ENCODE data around the gene BARHL1. TPM values are rescaled to one million over a fixed set of nuclear protein-coding genes. Genes with fewer than 3 reads are reported as not detected.

The BARHL1 gene
- total RNA-seq, 2 experiments from 2014 or later = not detected

GRCh38 chr9:132590318-132591182 is 8.1 kb downstream of the BARHL1 start:
- no peak for DNase-seq
- Mint-ChIP-seq H3K9me3 (no peaks in the 10 kb centered on the region), H3K4me1 (ENCODE audit: low read depth) (peaks cover 12% of the 10 kb centered on the region), H3K4me3 (no peak overlapping the region), H3K27me3 (ENCODE audit: low read depth) (peaks cover 45% of the 10 kb centered on the region), H3K27ac (no peak overlapping the region), H3K36me3 (ENCODE audit: low read depth) (peaks cover 17% of the 10 kb centered on the region)
- intact Hi-C loops (cut with micrococcal nuclease) = no loop called here
- CTCF ChIA-PET = no interaction called here

DNA sequence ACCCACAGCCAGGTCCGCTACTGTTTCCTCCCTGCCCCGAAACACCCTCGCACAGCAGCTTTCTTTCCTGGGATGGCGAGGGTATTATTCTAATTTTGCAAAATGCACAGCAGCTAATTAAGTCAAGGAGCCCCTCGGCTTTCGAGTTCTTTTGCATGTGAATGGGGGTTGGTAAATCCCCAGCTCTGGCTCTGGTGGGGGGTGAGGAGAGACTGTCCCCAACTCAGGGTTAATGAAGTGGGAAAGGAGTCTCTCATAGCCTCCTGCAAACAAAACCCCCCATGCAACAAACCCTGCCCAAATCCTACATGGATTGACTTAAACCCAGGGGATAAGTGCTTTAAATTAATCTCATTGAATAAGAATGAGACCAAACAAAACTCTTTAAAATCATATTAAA is 8.8 kb downstream of the BARHL1 start:
- no peaks in the 10 kb centered on the region for H3K9me3 Mint-ChIP-seq
- no peak overlapping the region for H3K27ac Mint-ChIP-seq
- DNase-seq = no peak
- H3K4me3 Mint-ChIP-seq = no peak overlapping the region
- peaks cover 22% of the 10 kb centered on the region for H3K36me3 Mint-ChIP-seq (ENCODE audit: low read depth)
- intact Hi-C loops (cut with micrococcal nuclease) = no loop called here
- CTCF ChIA-PET = no interaction called here
- peaks cover 38% of the 10 kb centered on the region for H3K27me3 Mint-ChIP-seq (ENCODE audit: low read depth)
- H3K4me1 Mint-ChIP-seq (ENCODE audit: low read depth) = peaks cover 8% of the 10 kb centered on the region

GRCh38 chr9:132591751-132592314 is 9.4 kb downstream of the BARHL1 start:
- Mint-ChIP-seq H3K4me3 (no peak overlapping the region), H3K27me3 (ENCODE audit: low read depth) (peaks cover 32% of the 10 kb centered on the region), H3K36me3 (ENCODE audit: low read depth) (peaks cover 28% of the 10 kb centered on the region), H3K27ac (no peak overlapping the region), H3K4me1 (ENCODE audit: low read depth) (peaks cover 6% of the 10 kb centered on the region), H3K9me3 (no peaks in the 10 kb centered on the region)
- DNase-seq = no peak
- intact Hi-C loops (cut with micrococcal nuclease) = no loop called here
- CTCF ChIA-PET = no interaction called here

- H3K27me3 Mint-ChIP-seq (ENCODE audit: low read depth) = peaks cover 29% of the 10 kb centered on the region
- intact Hi-C loops (cut with micrococcal nuclease) = no loop called here
- CTCF ChIA-PET = no interaction called here
- no peak overlapping the region for H3K27ac Mint-ChIP-seq
- peaks cover 28% of the 10 kb centered on the region for H3K36me3 Mint-ChIP-seq (ENCODE audit: low read depth)
- H3K9me3 Mint-ChIP-seq = no peaks in the 10 kb centered on the region
- no peak overlapping the region for H3K4me3 Mint-ChIP-seq
- DNase-seq = no peak
- H3K4me1 Mint-ChIP-seq (ENCODE audit: low read depth) = peaks cover 6% of the 10 kb centered on the region
Observed at GRCh38 chr9:132592451-132592850, 10.0 kb downstream of the BARHL1 start.

DNA sequence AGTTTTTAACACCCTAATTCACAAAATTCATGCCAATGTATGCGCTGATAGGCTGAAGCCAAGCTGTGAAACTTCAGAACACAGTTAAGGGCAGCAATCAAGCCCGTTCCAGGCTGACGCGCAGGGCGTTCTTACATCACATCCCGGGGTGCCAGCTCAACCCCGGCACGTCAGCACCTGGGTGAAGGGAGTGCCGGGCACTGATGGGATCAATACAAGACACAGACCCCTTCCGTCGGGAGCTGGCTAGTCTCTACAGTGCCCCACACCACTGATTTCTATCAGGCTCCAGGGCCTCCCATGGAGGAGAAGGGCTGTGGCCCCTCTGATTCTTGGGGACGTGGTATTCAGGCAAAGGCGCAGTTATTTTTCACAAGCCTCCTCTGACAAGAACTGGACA is 12.0 kb downstream of the BARHL1 start:
- Mint-ChIP-seq H3K9me3 (no peaks in the 10 kb centered on the region), H3K27me3 (ENCODE audit: low read depth) (peaks cover 16% of the 10 kb centered on the region), H3K4me1 (ENCODE audit: low read depth) (peaks cover 6% of the 10 kb centered on the region), H3K36me3 (ENCODE audit: low read depth) (peaks cover 39% of the 10 kb centered on the region), H3K4me3 (no peak overlapping the region), H3K27ac (no peak overlapping the region)
- intact Hi-C loops (cut with micrococcal nuclease) = no loop called here
- DNase-seq = no peak
- CTCF ChIA-PET = interaction anchor here (0.8 kb wide), 1 partner anchor 215 kb away, joined by 3 read pairs; no protein-coding TSS in a partner anchor

DNA sequence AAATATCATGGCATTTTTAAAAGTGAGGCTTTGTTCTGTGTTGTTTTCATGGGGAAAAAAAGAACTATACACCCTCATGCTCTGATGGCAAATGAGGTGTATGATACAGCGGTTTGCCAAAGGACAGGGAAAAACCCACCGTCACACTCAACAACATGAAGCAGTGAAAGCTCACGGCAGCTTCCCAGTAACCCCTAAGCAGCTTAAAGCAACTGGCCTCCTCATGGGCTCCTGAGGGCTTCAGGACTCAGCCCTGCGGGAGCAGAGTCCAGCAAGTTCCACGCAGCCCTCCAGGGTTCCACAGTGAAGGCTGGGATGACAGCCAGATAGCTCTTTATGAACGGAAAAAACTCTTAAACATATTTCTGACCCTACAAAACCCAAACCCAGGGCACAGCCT is 12.9 kb downstream of the BARHL1 start:
- Mint-ChIP-seq H3K27me3 (ENCODE audit: low read depth) (peaks cover 14% of the 10 kb centered on the region), H3K4me3 (no peak overlapping the region), H3K27ac (no peak overlapping the region), H3K36me3 (ENCODE audit: low read depth) (peaks cover 47% of the 10 kb centered on the region), H3K9me3 (no peaks in the 10 kb centered on the region), H3K4me1 (ENCODE audit: low read depth) (peaks cover 2% of the 10 kb centered on the region)
- CTCF ChIA-PET = interaction anchor here (0.6 to 0.8 kb wide), 2 partner anchors 79 to 216 kb away, joined by 3 read pairs; no protein-coding TSS in a partner anchor
- no peak for DNase-seq
- intact Hi-C loops (cut with micrococcal nuclease) = no loop called here

DNA sequence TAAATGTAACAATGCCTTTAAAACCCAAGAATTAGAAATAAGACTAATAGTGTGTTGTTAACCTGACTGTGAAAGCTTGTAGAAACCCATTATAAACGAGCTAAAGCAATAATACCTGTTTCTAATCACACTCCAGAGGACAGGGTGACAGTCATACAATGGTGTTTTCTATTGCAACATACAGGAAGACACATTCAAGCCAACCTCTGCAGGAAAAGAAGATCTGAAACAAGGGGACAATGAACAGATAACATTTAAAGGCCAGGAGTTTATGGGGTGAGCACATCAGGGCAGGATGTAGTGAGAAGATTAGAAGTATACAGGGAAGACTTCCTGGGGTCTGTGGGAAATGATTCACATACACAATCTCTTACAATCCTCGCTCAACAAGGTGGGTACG is 13.8 kb downstream of the BARHL1 start:
- DNase-seq = no peak
- H3K27me3 Mint-ChIP-seq (ENCODE audit: low read depth) = peaks cover 8% of the 10 kb centered on the region
- no peaks in the 10 kb centered on the region for H3K9me3 Mint-ChIP-seq
- intact Hi-C loops (cut with micrococcal nuclease) = no loop called here
- CTCF ChIA-PET = no interaction called here
- H3K4me3 Mint-ChIP-seq = no peak overlapping the region
- no peak overlapping the region for H3K27ac Mint-ChIP-seq
- H3K4me1 Mint-ChIP-seq (ENCODE audit: low read depth) = no peaks in the 10 kb centered on the region
- peaks cover 55% of the 10 kb centered on the region for H3K36me3 Mint-ChIP-seq (ENCODE audit: low read depth)

DNA sequence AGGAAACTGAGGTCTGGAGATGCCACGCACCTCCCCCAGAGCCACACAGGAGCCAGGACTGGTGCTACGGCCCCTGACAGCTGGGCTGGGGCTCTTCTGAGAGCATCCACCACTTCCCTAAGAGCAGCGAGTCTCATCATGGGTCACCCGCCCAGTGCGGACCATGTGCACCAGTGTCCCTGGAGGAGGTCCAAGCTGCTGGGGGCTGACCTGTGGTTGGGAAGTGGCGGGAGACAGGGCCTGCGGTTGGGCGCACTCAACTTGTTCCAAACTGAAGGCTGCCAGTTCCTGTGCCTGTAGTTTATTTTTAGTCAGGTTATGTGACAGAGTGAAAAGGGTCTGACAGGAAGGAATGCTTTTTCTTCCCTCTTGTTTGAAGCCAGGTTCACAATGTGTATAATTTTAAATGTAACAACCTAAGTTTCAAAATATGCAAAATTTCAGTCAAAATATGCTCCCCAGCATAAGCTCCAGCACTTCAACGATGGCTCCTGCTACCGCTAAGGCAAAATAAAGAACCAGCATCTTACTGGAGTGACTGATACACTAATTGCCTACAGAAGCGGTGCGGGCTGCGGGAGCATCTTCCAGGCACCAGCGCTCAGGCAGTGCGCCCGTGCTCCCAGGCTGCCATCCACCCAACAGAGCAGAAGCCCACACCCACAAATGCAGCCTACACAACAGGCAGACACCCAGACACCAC is 14.8 kb downstream of the BARHL1 start:
- DNase-seq = no peak
- Mint-ChIP-seq H3K36me3 (ENCODE audit: low read depth) (peaks cover 64% of the 10 kb centered on the region), H3K4me1 (ENCODE audit: low read depth) (no peaks in the 10 kb centered on the region), H3K4me3 (no peak overlapping the region), H3K27me3 (ENCODE audit: low read depth) (no peaks in the 10 kb centered on the region), H3K27ac (no peak overlapping the region), H3K9me3 (no peaks in the 10 kb centered on the region)
- intact Hi-C loops (cut with micrococcal nuclease) = no loop called here
- CTCF ChIA-PET = no interaction called here

GRCh38 chr9:132600326-132600984 is 18.0 kb downstream of the BARHL1 start:
- H3K4me3 Mint-ChIP-seq = no peak overlapping the region
- H3K9me3 Mint-ChIP-seq = no peaks in the 10 kb centered on the region
- DNase-seq = no peak
- CTCF ChIA-PET = no interaction called here
- no peaks in the 10 kb centered on the region for H3K27me3 Mint-ChIP-seq (ENCODE audit: low read depth)
- peaks cover 77% of the 10 kb centered on the region for H3K36me3 Mint-ChIP-seq (ENCODE audit: low read depth)
- no peak overlapping the region for H3K27ac Mint-ChIP-seq
- intact Hi-C loops (cut with micrococcal nuclease) = no loop called here
- no peaks in the 10 kb centered on the region for H3K4me1 Mint-ChIP-seq (ENCODE audit: low read depth)

- CTCF ChIA-PET = no interaction called here
- H3K4me1 Mint-ChIP-seq (ENCODE audit: low read depth) = no peaks in the 10 kb centered on the region
- H3K4me3 Mint-ChIP-seq = no peak overlapping the region
- no peak overlapping the region for H3K27ac Mint-ChIP-seq
- intact Hi-C loops (cut with micrococcal nuclease) = no loop called here
- no peak for DNase-seq
- no peaks in the 10 kb centered on the region for H3K9me3 Mint-ChIP-seq
- H3K27me3 Mint-ChIP-seq (ENCODE audit: low read depth) = no peaks in the 10 kb centered on the region
- peaks cover 76% of the 10 kb centered on the region for H3K36me3 Mint-ChIP-seq (ENCODE audit: low read depth)
Observed at GRCh38 chr9:132602207-132602606, 19.8 kb downstream of the BARHL1 start.

DNA sequence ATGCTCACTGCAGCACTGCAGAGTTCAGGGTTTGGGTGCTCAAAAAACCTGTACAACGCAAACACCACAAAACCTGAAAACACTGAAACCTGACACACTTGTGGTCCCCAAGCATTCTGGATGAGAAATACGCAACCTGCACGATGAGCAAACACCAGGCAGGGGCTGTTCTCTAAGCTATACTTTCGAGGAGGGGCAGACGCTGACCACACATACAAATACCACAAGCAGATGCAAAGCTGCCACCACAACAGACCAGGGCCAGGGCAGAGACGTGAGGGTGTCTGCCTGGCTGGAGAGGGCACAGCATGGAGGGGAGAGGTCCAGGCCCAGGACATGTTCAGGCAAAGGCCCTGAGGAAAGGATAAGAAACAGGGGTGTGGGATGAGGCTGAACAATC is 23.0 kb downstream of the BARHL1 start:
- CTCF ChIA-PET = no interaction called here

DNA sequence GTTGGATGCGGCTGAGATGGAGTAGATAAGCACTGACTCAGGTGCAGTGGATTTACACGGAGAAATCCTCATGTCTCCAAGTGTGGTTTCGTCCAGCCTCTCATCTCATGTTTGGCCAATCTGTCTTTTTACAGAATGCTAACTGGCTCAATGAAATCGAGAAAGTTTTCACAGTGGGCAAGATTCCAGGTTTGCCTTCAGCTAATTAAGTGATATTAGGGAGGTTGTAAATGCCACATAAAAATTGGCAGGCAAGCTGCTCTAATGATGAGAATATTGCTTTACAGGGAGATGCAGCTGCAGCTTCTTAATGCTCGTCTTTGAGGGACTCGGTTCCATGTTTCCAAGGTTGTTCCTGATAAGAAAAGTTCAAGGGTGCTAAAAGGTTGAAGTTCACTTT is 23.7 kb downstream of the BARHL1 start:
- intact Hi-C loops (cut with micrococcal nuclease) = no loop called here
- Mint-ChIP-seq H3K4me3 (no peak overlapping the region), H3K27ac (no peak overlapping the region), H3K27me3 (ENCODE audit: low read depth) (no peaks in the 10 kb centered on the region), H3K4me1 (ENCODE audit: low read depth) (no peaks in the 10 kb centered on the region), H3K36me3 (ENCODE audit: low read depth) (peaks cover 79% of the 10 kb centered on the region), H3K9me3 (no peaks in the 10 kb centered on the region)
- DNase-seq = no peak
- CTCF ChIA-PET = no interaction called here

More for the DNA sequence above, 23.0 kb downstream of the BARHL1 start:
- no peaks in the 10 kb centered on the region for H3K4me1 Mint-ChIP-seq (ENCODE audit: low read depth)
- H3K27me3 Mint-ChIP-seq (ENCODE audit: low read depth) = no peaks in the 10 kb centered on the region
- no peak overlapping the region for H3K4me3 Mint-ChIP-seq
- intact Hi-C loops (cut with micrococcal nuclease) = no loop called here
- DNase-seq = no peak
- no peaks in the 10 kb centered on the region for H3K9me3 Mint-ChIP-seq
- peaks cover 79% of the 10 kb centered on the region for H3K36me3 Mint-ChIP-seq (ENCODE audit: low read depth)
- no peak overlapping the region for H3K27ac Mint-ChIP-seq

All from activated naive CD4-positive, alpha-beta T cell treated with anti-CD3 and anti-CD28 coated beads for 36 hours (primary cell).